Upper lobe of left lung (tissue), 4 donors: ENCODE measurements around the gene MTMR8.

Source experiments
- EP300 ChIP-seq, 4 donors: sonication (generic); formaldehyde crosslinking; IDR thresholded peaks; one replicate each; pipeline ENCODE4 v1.5.1; 2017; ENCODE audit warnings: antibody characterized with exemption in 4 of 4, control low read depth in 2 of 4
- POLR2A ChIP-seq, 4 donors: fragments of 450-650 bp; IDR thresholded peaks; one replicate each; pipeline ENCODE4 v1.5.1; 2016 to 2017; ENCODE audit warnings: antibody characterized with exemption in 4 of 4, mild to moderate bottlenecking in 2 of 4
- POLR2AphosphoS5 ChIP-seq, 2 donors: sonication (generic); formaldehyde crosslinking; IDR thresholded peaks; one replicate each; pipeline ENCODE4 v1.5.1; 2017; ENCODE audit warnings: antibody characterized with exemption in 2 of 2
- TF ChIP-seq, protein P1 (sequence below), 6 experiments: fragments of 450-650 bp in 4 of 6; fragments of 200-600 bp in 2 of 6; sonication (generic) in 2 of 6; IDR thresholded peaks; one replicate each; pipeline ENCODE4 v1.5.1; 2016 to 2019; ENCODE audit warnings: antibody characterized with exemption in 6 of 6

DNA sequence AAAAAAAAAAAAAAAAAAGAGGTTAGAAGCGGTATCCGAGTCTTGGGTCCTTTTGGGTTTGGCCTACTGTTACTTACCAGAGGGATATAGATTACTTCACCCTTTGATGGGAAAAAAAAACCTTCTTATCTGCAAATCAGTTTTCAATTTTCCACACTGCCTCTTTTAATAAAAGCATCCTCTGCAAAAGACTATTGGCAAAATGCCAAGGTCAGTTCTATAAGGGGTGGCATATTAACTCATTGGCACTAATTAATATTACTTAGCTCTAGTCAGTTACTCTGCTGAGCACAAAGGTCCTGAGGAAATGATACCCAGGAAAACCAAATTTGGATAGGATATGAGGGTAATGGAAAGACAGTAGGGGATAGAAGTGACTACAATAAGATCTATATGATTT is 44.3 kb upstream of the MTMR8 start:
- TF ChIP-seq, protein P1, sequence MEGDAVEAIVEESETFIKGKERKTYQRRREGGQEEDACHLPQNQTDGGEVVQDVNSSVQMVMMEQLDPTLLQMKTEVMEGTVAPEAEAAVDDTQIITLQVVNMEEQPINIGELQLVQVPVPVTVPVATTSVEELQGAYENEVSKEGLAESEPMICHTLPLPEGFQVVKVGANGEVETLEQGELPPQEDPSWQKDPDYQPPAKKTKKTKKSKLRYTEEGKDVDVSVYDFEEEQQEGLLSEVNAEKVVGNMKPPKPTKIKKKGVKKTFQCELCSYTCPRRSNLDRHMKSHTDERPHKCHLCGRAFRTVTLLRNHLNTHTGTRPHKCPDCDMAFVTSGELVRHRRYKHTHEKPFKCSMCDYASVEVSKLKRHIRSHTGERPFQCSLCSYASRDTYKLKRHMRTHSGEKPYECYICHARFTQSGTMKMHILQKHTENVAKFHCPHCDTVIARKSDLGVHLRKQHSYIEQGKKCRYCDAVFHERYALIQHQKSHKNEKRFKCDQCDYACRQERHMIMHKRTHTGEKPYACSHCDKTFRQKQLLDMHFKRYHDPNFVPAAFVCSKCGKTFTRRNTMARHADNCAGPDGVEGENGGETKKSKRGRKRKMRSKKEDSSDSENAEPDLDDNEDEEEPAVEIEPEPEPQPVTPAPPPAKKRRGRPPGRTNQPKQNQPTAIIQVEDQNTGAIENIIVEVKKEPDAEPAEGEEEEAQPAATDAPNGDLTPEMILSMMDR (IDR thresholded peaks at IDR 0.05) = no peak
- TF ChIP-seq EP300 (IDR thresholded peaks at IDR 0.05) (no peak), POLR2AphosphoS5 (IDR thresholded peaks at IDR 0.05) (no peak), POLR2A (IDR thresholded peaks at IDR 0.05) (no peak)
